Parathyroid adenoma (tissue), 2 donors: ENCODE results near the gene LTO1.

Experiments used
- H2AFZ ChIP-seq: fragments of 300-600 bp; sonication (generic); one replicate; pipeline ENCODE4 v1.7.0; 2017; ENCODE audit warnings: antibody characterized with exemption, mild to moderate bottlenecking
- H3K27ac ChIP-seq: fragments of 300-600 bp; sonication (generic); one replicate; pipeline ENCODE4 v1.7.0; 2017
- H3K27me3 ChIP-seq: fragments of 300-600 bp; sonication (generic); one replicate; pipeline ENCODE4 v1.7.0; 2017; ENCODE audit warnings: low read length; ENCODE audit not compliant: control insufficient read depth, insufficient read depth
- H3K36me3 ChIP-seq: fragments of 300-600 bp; sonication (generic); one replicate; pipeline ENCODE4 v1.7.0; 2017; ENCODE audit warnings: low read length; ENCODE audit not compliant: control insufficient read depth, insufficient read depth
- H3K4me1 ChIP-seq: fragments of 300-600 bp; sonication (generic); one replicate; pipeline ENCODE4 v1.7.0; 2017; ENCODE audit warnings: control low read depth
- H3K4me2 ChIP-seq: fragments of 300-600 bp; sonication (generic); one replicate; pipeline ENCODE4 v1.7.0; 2017; ENCODE audit warnings: low read length
- H3K4me3 ChIP-seq: fragments of 300-600 bp; sonication (generic); one replicate; pipeline ENCODE4 v1.7.0; 2017; ENCODE audit warnings: low read depth, low read length
- H3K79me2 ChIP-seq: fragments of 300-600 bp; sonication (generic); one replicate; pipeline ENCODE4 v1.7.0; 2017; ENCODE audit warnings: control low read depth
- H3K9ac ChIP-seq: fragments of 300-600 bp; sonication (generic); one replicate; pipeline ENCODE4 v1.7.0; 2017; ENCODE audit warnings: mild to moderate bottlenecking
- H3K9me3 ChIP-seq: fragments of 300-600 bp; sonication (generic); one replicate; pipeline ENCODE4 v1.7.0; 2017; ENCODE audit warnings: low read length; ENCODE audit not compliant: control insufficient read depth
- TF ChIP-seq, protein P1 (sequence below): fragments of 300-600 bp; sonication (generic); IDR thresholded peaks from one replicate; pipeline ENCODE4 v1.7.0; 2017; ENCODE audit warnings: antibody characterized with exemption, mild to moderate bottlenecking
- donor health status: primary hyperparathyroidism.

LTO1 gene

DNA sequence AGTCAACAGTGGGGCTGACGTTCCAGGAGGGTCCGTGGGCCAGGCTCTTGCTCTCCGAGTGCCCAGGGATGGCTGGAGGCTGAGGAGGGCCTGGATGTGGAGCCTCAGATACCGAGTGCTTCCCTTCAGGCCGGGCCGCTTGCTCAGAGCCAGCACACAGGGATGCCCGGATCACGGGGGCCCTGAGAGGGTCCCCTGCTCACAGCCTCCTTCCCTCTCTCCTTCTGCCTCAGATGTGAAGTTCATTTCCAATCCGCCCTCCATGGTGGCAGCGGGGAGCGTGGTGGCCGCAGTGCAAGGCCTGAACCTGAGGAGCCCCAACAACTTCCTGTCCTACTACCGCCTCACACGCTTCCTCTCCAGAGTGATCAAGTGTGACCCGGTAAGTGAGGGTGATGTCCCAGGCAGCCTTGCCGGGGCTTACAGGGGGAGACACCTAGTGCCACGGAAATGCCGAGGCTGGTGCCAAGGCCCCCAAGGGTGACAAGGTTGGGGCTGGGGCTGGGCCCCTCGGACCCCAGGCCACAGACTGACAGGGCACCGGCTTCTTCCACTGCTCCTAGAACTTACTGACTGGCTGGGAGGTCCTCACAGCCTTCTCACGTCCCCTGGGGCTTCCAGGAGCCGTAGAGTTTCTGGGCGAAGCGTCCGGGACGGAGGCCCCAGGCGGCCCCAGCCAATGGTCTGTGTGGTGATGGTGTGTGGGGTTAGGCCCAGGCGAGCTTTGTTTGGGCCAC, 27.2 kb downstream of the LTO1 start:
- H3K4me1 ChIP-seq = no peaks in the 10 kb centered on the region
- H3K27ac ChIP-seq = no peak overlapping the region
- no peaks in the 10 kb centered on the region for H3K36me3 ChIP-seq

DNA sequence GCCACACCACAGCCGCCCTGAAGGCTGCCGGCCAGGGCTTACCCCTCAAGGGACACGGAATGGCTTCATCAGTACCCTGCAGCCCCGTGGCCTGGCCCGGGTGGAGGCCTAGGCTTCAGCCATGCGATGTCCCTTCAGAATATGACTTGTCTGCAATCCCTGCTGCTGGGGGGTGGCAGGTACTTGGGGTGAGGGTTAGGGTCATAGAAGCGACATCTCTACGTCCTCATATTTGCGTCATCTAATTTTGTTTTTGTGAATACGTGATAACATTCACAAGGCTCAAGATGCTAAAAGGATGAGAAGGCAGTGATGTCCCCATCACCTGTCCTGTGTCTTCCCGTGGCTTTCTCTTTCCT, 27.8 kb downstream of the LTO1 start:
- no peak overlapping the region for H3K9ac ChIP-seq
- TF ChIP-seq, protein P1, sequence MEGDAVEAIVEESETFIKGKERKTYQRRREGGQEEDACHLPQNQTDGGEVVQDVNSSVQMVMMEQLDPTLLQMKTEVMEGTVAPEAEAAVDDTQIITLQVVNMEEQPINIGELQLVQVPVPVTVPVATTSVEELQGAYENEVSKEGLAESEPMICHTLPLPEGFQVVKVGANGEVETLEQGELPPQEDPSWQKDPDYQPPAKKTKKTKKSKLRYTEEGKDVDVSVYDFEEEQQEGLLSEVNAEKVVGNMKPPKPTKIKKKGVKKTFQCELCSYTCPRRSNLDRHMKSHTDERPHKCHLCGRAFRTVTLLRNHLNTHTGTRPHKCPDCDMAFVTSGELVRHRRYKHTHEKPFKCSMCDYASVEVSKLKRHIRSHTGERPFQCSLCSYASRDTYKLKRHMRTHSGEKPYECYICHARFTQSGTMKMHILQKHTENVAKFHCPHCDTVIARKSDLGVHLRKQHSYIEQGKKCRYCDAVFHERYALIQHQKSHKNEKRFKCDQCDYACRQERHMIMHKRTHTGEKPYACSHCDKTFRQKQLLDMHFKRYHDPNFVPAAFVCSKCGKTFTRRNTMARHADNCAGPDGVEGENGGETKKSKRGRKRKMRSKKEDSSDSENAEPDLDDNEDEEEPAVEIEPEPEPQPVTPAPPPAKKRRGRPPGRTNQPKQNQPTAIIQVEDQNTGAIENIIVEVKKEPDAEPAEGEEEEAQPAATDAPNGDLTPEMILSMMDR = no peak
- no peaks in the 10 kb centered on the region for H3K4me1 ChIP-seq
- H3K36me3 ChIP-seq = no peaks in the 10 kb centered on the region
- H3K9me3 ChIP-seq = no peaks in the 10 kb centered on the region
- no peak overlapping the region for H3K27ac ChIP-seq
- no peak overlapping the region for H3K4me3 ChIP-seq
- H2AFZ ChIP-seq = no peak overlapping the region
- no peaks in the 10 kb centered on the region for H3K79me2 ChIP-seq
- H3K27me3 ChIP-seq = no peaks in the 10 kb centered on the region
- no peak overlapping the region for H3K4me2 ChIP-seq

More for the DNA sequence above, 27.2 kb downstream of the LTO1 start:
- Histone ChIP-seq H3K4me3 (no peak overlapping the region), H2AFZ (no peak overlapping the region), H3K4me2 (no peak overlapping the region), H3K79me2 (no peaks in the 10 kb centered on the region), H3K9ac (no peak overlapping the region), H3K27me3 (no peaks in the 10 kb centered on the region), H3K9me3 (no peaks in the 10 kb centered on the region)
- TF ChIP-seq, protein P1 = no peak

DNA sequence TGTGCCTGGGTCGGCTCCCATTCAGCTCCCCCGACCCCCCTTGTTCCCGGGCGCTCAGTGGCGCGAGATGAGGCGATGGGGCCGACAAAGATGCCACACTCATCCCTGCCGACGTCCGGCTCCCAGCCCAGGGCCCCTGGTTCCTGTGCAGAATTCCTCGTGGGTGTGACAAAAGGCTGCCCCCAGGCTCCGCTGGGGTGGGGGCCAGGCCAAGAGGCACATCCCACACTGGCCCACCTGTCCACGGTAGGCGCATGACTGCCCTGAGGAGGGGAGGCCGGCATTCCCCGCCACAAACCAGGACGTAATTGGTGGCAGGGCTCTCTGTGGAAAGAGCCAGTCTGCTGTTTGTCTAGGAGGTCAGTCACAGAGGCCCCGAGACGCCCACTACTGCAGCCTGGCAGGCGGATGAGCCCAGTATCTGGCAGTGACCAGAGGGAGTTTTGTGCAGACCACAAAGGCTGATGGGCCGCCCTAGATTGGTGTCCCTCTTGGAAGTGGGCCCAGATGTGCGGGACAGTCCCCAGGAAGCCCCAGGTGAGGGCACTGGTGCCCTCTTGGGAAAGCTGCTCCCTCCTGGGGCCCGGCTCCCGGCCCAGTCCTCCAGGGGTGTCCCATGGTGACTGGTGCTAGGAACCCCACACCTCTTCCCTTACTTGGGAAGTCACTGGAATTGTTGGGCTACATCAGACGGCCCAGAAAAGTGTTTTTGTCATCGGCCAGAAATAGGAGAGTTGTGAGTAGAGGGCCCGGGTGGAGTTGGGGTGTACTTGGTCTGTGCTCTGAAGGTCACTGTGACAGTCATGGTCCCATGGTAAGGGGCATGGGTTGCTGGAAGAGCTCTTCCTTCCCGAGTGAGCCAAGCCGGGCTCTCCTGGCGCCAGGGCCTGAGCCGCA, 28.4 kb downstream of the LTO1 start:
- no peaks in the 10 kb centered on the region for H3K4me1 ChIP-seq
- H3K27me3 ChIP-seq = no peaks in the 10 kb centered on the region
- H3K36me3 ChIP-seq = no peaks in the 10 kb centered on the region
- no peak overlapping the region for H3K27ac ChIP-seq
- no peak overlapping the region for H3K9ac ChIP-seq
- H3K79me2 ChIP-seq = no peaks in the 10 kb centered on the region
- H3K4me3 ChIP-seq = no peak overlapping the region
- TF ChIP-seq, protein P1 = no peak
- H3K4me2 ChIP-seq = no peak overlapping the region
- no peak overlapping the region for H2AFZ ChIP-seq
- H3K9me3 ChIP-seq = no peaks in the 10 kb centered on the region

DNA sequence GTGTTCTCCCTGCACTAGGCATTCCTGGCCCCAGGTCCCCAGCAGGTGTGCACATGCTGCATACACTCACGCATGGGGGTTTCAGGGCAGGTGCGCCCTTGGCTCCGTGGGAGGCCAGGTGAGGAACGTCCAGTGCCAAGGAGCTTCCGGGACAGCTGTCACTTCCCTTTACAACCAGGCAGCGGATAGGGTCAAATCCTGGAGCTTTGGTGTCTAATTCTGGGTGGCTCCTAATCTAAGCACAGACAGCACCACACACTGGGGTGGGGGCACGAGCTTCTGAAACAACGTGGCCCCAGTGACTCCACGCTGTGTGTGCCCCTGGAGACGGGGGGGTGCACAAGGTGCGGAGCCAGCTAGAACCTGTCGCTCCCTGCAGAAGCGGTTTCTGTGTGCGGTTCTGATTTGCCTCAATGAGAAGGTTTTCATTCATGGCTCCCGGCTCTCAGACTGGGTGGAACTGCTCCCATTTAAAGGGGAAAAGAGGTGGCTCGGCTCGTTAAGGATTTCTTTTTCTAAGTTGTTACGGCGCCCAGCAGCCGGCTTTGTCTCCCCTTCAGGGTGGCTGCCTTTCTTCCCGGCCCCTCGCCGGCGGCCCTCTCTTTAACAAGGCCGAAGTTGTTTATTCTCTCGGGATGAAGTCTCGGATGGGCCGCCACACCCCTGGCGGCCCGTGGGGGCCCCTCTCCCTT, 29.2 kb downstream of the LTO1 start:
- TF ChIP-seq, protein P1 = no peak
- Histone ChIP-seq H3K27me3 (no peaks in the 10 kb centered on the region), H3K79me2 (no peaks in the 10 kb centered on the region), H3K9ac (no peak overlapping the region), H2AFZ (no peak overlapping the region), H3K27ac (no peak overlapping the region), H3K9me3 (no peaks in the 10 kb centered on the region), H3K4me1 (no peaks in the 10 kb centered on the region), H3K4me3 (no peak overlapping the region), H3K4me2 (no peak overlapping the region), H3K36me3 (no peaks in the 10 kb centered on the region)
